Iris pigment epithelial cell (primary cell): ENCODE measurements around the gene SAYSD1.

Source experiments
- DNase-seq: peaks from one replicate; pipeline ENCODE4 v3.0.0-alpha.2; 2011; ENCODE audit warnings: low read depth

Gene SAYSD1

DNA sequence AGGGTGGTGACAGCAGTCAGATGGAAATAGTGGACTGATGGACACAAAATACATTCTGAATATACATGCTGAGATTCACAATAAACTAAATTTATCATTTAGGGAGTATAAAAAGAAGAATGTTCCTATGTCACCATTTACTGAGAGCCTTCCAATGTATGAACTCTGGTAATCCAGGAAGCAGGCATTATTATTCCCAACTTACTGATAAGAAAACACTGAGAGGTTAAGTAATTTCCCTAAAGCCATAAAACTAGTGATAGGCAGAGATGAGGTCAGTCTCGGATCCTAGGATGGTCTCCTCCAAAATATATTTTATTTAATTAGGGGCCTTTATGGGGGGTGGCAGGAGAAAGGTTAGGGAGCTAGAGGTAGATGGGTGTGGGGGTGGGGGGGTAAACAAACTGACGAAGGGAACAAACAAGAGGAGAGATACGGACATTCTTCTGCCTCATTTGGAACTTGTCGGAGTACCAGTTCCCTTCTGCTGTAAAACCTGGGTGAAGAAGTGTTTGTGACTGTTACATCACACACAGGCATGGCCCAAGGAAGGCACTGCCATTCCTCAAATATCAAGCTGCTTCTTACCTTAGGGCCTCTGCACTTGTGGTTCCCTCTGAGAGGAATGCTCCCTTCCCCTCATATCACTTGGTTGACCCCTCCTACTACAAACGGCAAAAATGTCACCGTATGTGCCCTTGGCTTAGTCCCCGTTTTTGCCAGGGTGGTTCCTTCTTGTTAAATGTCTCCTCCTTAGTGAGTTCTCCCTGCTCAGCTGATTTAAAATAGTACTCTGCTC is 6.7 kb downstream of the SAYSD1 start:
- no peak for DNase-seq

DNA sequence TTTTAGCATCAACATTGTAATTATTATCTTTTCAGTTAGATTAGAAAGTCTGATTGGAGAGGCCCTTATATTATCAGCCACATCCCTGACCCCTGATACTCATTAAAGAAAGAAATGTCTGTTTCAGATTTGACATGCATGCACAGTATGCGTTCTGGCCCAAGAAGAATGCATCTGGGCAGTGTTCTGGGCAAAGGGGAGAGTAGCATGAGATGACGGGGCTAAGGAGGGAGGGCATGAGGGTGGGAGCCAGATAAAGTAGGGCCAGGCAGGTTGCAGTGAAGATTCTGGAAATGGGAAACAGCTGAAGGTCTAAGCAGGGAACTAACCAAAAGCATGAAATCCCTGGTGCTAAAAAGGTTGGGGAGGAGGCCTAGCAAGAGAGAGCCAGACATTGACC is 7.3 kb downstream of the SAYSD1 start:
- DNase-seq, result no peak

DNA sequence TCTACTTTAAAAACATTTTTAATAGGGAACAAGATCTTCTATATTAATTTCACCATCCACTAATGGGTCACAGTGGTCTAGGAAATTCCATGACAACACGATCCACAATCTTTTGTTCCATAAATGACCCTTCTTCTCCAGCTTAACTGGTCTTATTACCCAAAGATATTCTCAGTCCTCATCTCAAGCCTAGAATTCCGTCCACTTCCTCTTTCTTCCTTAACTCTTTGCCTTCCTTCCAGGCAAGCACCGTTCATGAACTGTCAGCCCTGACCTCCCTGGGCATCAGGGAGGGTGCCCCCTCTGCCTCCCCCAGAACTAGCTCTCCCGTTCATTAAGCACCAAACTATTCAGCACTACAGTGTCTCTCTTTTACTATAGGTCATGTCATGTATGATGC is 8.0 kb downstream of the SAYSD1 start:
- no peak for DNase-seq

DNA sequence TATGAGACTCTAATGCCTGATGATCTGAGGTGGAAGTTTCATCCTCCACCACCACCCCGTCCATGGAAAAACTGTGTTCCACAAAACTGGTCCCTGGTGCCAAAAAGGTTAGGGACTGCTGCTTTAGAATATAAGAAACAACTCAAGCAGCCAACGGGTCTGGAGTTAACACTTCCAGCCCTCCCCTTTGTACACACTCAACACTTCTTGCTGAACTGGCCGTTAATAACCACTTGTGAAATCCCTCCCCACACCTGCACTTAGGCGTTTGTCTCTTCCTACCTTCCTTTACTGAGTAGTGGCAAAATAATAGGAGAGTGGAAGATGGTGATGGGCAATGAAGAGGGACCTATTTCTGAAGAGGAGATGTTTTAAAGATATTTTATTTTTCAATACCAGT is 10.5 kb downstream of the SAYSD1 start:
- DNase-seq, result no peak

GRCh38 chr6:39102821-39103136 is 12.2 kb downstream of the SAYSD1 start:
- DNase-seq, result no peak

DNA sequence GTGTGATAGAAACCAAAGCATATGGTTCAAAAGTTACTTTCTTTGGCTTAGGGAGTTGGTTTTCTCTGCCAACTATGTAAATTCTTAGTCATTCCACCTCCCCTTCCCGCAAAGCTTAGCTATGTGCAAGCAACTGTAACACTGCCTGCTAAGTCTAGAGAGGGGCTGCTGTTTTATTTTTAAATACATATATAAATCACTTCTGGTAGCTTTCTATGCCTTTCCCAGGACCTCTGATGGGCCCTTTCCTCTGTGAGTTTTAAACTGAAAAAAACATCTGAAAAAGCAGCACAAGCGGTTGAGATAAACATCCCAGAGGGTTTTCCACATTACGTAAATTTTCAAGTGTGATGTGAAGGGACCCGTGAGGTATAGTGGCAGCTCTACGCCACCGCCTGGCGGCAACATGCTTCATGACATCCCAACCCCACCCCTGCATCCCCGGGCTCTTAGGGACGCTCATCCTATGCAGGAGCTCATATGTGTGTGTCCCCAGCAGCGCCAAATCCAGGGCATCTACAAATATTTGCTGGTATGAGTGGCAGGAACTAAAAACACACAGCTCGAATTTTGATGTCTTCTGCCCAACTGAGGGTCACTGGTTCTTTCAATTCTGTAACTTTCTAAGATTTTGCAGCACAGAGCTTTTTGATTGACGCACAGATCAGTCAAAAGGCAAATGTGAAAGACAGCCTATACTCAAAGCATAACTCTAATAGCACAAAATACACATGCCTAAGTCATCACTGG is 12.7 kb downstream of the SAYSD1 start:
- peak; percentile 69 for DNase-seq

DNA sequence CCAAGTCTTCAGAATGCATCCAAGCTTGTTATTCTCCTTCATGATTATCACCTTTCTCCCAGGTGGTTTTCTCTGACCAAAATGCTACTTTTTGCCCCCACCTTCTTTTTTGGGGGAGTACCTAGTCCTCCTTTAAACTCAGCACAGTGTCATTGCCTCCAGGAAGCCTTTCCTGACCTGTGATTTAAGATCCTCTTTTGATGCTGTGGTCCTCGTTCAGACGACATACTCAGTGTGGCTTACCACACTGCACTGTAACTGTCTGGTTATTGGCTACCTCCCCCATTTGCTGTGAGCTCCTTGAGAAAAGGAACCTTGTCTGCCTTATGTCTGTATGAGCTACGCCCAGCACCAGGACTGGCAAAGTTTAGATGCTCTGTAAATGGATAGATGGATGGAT is 14.6 kb downstream of the SAYSD1 start:
- DNase-seq, result no peak

- DNase-seq, result no peak
These were observed 19.4 kb downstream of the SAYSD1 start for GRCh38 chr6:39095578-39095977.

GRCh38 chr6:39093149-39093708 is 21.8 kb downstream of the SAYSD1 start:
- DNase-seq, result no peak

DNA sequence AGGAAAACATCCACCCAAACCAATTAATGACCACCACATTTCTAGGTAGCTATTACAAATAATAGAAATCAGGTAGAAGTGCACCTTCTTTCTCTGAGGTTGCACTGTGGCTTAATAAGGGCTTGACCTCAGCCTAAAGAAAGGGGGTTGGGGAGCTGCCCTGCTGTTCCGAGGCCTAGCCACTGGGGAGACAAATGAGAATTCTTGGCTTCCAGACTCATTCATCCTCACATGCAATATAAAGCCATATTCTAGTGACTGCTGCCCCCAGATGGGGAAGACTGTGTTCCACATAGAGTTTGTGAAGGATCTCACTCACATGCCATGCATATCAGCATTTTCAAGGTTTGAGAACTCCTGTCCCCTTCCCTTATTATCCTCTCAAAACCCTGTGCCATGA is 22.9 kb downstream of the SAYSD1 start:
- no peak for DNase-seq

DNA sequence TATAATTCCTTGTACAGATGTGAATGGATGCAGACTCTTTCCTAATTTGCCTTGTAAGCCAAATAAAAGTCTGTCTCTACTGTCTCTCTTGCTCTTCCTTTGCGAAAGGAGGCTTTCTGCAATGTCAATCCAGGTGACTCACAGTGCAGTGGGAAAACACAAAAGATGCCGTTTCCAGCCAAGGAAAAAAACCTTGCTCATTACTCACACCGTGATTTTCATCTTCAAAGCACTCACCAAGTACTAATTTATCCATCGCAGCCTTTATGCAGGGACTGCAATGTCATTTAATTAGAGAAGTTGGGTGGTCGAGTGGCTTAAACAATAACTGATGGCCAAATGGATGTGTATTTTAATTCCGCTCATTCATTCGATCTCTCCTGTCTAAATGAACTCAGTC is 23.8 kb downstream of the SAYSD1 start:
- no peak for DNase-seq

- no peak for DNase-seq
These were observed 24.9 kb downstream of the SAYSD1 start for GRCh38 chr6:39090036-39090435.

DNA sequence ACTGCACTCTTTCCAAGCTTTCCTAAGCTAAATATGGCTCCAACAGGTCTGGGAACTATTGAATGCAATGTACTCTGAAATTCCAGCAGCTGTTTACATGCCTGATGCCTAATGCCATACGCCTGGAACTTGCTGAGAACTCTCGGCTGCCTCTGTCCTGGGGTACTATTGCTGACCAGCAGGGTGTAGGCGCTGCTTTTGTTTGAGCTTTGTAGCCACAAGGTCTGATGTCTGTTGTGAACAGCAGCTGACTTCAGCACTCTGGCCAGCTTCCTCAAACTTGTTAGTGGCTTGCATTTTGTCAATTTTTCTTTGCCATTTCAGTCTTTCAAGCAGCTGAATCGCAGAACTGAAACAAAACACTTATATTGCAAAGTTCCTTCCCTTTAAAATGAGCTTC is 26.7 kb downstream of the SAYSD1 start:
- peak; percentile 47 for DNase-seq

- DNase-seq, result no peak
These were observed 27.8 kb downstream of the SAYSD1 start for GRCh38 chr6:39087197-39087596.

DNA sequence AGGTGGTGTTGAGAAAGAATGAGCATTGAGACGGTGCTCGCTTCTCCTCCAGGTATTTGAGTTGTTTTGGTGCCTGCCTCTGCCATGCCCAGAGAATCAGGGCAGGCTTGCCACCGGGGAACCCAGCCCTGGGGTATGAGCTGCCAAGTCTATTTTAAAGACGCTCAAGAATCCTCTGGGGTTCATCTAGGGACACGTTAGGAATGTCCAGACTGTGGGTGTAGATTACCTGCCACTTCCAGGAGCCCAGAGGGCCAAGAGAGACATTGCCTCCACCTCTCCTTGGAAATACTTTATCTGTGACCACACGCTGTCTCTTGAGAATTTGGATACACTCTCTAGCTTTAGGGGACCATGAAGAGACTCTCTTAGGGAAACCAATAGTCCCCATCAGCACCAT is 28.3 kb downstream of the SAYSD1 start:
- no peak for DNase-seq

DNA sequence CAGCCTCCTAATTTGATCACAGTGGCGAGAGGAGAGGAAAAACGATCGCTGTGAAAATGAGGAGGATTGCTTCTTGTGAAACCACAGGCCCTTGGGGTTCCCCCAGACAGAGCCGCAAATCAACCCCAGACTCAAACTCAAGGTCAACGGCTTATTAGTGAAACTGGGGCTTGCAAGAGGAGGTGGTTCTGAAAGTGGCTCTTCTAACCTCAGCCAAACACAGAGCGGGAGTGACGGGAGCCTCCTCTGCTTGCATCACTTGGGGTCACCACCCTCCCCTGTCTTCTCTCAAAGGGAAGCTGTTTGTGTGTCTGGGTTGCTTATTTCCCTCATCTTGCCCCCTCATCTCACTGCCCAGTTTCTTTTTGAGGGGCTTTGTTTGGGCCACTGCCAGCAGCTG is 28.7 kb downstream of the SAYSD1 start:
- DNase-seq, result no peak

GRCh38 chr6:39085129-39085797 is 29.7 kb downstream of the SAYSD1 start:
- DNase-seq, result no peak

DNA sequence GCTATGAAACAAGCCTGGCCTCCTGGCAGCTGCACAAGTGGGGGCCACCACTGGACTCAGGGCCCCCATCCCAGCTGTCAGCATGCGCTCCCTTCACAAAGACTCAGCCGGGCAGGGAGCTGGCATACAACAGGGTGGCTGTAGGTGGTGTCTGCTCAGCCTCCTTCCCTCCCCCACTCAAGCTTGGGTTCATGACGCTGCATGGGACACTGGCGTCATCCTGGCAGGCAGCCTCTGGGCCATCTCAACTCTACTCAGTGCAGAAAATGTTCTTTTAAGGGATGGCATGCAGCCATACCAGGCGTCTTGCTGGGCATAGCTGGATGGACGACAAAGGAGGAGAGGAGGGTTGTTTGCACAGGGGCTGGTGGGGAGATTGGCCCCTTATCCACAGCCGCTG is 30.5 kb downstream of the SAYSD1 start:
- no peak for DNase-seq

DNA sequence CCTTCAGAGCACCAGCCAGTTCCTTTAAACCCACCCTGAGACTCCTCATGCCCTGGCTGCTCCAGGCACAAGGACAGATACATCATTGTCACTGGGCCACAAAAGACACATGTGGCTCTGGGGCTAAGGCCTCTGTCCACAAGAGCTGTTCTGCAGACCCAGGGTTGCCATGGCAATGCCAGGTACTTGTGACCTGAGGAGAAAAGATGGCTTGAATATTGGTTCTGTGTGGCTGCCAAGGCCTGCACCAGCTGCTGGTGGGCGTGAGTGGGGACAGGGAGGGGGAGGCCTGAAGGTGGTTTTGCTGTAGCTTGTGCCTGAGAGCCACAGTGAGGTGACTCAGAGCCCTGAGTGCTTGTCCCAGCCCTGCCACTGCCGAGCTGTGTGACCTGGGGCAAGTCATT is 31.8 kb downstream of the SAYSD1 start:
- DNase-seq, result no peak

GRCh38 chr6:39082310-39082709 is 32.7 kb downstream of the SAYSD1 start:
- DNase-seq, result no peak

DNA sequence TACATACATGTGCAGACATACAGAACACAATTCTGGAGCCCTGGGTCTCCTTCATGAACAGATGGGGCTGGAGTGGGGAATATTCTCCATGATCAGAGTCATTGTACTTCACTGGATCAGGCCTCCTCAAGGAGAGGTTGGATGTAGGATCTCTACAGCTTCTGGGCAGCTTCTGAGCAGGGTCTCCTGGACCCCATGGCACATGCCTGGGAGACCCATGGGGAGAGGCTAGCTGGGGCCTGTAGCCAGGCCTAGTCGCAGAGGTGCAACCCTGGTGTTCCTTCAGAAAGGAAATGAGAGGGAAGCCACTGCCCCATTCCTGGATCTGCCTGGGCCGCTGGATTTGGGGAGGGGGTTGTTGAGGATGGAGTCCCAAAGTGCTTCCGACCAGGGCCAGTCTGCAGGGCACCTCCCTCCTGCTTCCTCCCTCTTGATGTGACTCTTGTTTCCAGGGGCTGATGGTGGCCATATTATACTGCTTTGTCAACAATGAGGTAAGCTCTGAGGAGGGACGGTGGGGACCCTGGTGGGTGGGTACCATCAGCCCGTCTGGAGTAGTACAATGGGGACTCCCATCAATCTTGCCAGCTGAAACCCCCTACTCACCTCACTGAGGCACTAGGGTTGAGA is 34.6 kb downstream of the SAYSD1 start:
- no peak for DNase-seq
